DOHH2 (cell line): ENCODE data around the gene CDH2.

Experiments
- H3F3A ChIP-seq: fragments of 200-600 bp; sonication (generic), shearing (Covaris generic); 2 replicates; pipeline ENCODE4 v1.6.0; 2016; ENCODE audit warnings: antibody characterized with exemption, mild to moderate bottlenecking; ENCODE audit not compliant: control insufficient read depth, insufficient read depth
- H3K27ac ChIP-seq: fragments of 200-600 bp; sonication (generic); 2 replicates; pipeline ENCODE4 v1.5.1; 2014; ENCODE audit warnings: low read depth, mild to moderate bottlenecking, low read length, moderate library complexity
- H3K27me3 ChIP-seq: fragments of 200-600 bp; sonication (generic); 2 replicates; pipeline ENCODE4 v1.6.1; 2014; ENCODE audit warnings: mild to moderate bottlenecking, low read length, mixed read lengths; ENCODE audit not compliant: control insufficient read depth
- H3K36me3 ChIP-seq: fragments of 200-600 bp; sonication (generic); 2 replicates; pipeline ENCODE4 v1.6.1; 2014; ENCODE audit warnings: mild to moderate bottlenecking, low read length, moderate library complexity, mixed read lengths; ENCODE audit not compliant: control insufficient read depth
- H3K4me1 ChIP-seq: fragments of 200-600 bp; sonication (generic); 2 replicates; pipeline ENCODE4 v1.6.1; 2014; ENCODE audit warnings: mild to moderate bottlenecking, low read length, mixed read lengths; ENCODE audit not compliant: control insufficient read depth
- H3K4me2 ChIP-seq: fragments of 200-600 bp; sonication (generic); 2 replicates; pipeline ENCODE4 v1.6.0; 2014; ENCODE audit warnings: mild to moderate bottlenecking, low read length, moderate library complexity
- H3K4me3 ChIP-seq: fragments of 200-600 bp; sonication (generic); 2 replicates; pipeline ENCODE4 v1.5.1; 2014; ENCODE audit warnings: mild to moderate bottlenecking, low read length, mixed read lengths
- H3K79me2 ChIP-seq: fragments of 200-600 bp; sonication (generic); 2 replicates; pipeline ENCODE4 v1.6.1; 2014; ENCODE audit warnings: mild to moderate bottlenecking, low read length, mixed read lengths; ENCODE audit not compliant: control insufficient read depth
- H3K9me2 ChIP-seq: fragments of 200-600 bp; sonication (generic); replicated peaks from 2 replicates; pipeline ENCODE4 v1.6.1; 2014; ENCODE audit warnings: mild to moderate bottlenecking, low read length, mixed read lengths; ENCODE audit not compliant: control insufficient read depth
- H3K9me3 ChIP-seq: fragments of 200-600 bp; sonication (generic); 2 replicates; pipeline ENCODE4 v1.6.1; 2014; ENCODE audit warnings: antibody characterized with exemption, low read length, mixed read lengths; ENCODE audit not compliant: control insufficient read depth, insufficient read depth
- H4K20me1 ChIP-seq: fragments of 200-600 bp; sonication (generic); 2 replicates; pipeline ENCODE4 v1.6.0; 2014; ENCODE audit warnings: low read depth, mild to moderate bottlenecking, antibody characterized with exemption, low read length, moderate library complexity; ENCODE audit not compliant: control insufficient read depth, insufficient read depth
- EZH2phosphoT487 ChIP-seq: fragments of 200-600 bp; sonication (generic); IDR thresholded peaks from 2 replicates; pipeline ENCODE4 v1.6.1; 2017; ENCODE audit warnings: borderline replicate concordance, mild to moderate bottlenecking, antibody characterized with exemption, low read length, moderate library complexity, mixed read lengths
- TF ChIP-seq, protein P1 (sequence below): fragments of 200-600 bp; sonication (generic); IDR thresholded peaks from one replicate; pipeline ENCODE4 v1.5.1; 2014; ENCODE audit warnings: antibody characterized with exemption, mild to moderate bottlenecking, low read depth, low read length; ENCODE audit not compliant: poor library complexity, severe bottlenecking

CDH2 gene

DNA sequence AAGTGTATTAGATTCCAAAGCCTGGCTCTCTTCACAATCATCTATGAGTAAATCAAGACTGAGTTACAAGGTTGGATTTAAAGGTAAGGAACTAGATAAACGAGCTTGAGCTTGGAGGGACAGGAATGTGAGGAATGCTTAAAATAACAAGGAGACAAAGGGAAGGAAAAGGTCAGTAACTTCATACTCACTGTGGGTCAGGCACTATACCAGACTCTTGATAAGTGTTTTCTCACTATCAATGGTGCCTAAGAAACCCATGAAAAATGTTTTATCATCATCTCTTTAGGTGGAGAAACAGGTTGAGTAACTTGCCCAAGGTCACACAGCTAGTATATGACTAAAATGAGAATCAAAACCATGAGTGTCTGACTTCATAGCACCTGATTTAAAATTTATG, 212.1 kb downstream of the CDH2 start:
- Histone ChIP-seq H3K9me2 (no peaks in the 10 kb centered on the region), H3K27me3 (no peaks in the 10 kb centered on the region), H3K4me1 (no peaks in the 10 kb centered on the region), H4K20me1 (no peaks in the 10 kb centered on the region), H3K9me3 (no peaks in the 10 kb centered on the region), H3K27ac (no peak overlapping the region), H3K79me2 (no peaks in the 10 kb centered on the region), H3F3A (no peaks in the 10 kb centered on the region), H3K4me3 (no peak overlapping the region), H3K36me3 (no peaks in the 10 kb centered on the region), H3K4me2 (no peak overlapping the region)
- no peak for TF ChIP-seq EZH2phosphoT487

DNA sequence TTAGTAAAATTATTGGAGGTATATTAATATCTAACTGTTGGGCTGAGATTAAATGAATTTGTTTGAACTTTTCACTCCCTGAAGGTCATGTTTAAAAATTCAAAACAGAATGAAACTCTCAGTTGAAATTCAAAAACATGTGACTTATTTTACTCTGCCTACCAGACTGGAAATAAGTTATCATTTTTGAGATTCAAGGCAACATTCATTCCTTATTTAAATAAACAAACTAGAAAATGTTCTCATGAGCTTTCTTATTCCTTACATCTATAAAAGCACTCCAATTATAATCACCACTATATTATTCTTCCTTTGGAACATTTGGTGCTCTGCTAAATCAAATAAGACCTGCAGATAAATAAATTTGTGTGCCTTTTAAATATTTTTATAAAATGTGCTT, 217.8 kb downstream of the CDH2 start:
- TF ChIP-seq, protein P1, sequence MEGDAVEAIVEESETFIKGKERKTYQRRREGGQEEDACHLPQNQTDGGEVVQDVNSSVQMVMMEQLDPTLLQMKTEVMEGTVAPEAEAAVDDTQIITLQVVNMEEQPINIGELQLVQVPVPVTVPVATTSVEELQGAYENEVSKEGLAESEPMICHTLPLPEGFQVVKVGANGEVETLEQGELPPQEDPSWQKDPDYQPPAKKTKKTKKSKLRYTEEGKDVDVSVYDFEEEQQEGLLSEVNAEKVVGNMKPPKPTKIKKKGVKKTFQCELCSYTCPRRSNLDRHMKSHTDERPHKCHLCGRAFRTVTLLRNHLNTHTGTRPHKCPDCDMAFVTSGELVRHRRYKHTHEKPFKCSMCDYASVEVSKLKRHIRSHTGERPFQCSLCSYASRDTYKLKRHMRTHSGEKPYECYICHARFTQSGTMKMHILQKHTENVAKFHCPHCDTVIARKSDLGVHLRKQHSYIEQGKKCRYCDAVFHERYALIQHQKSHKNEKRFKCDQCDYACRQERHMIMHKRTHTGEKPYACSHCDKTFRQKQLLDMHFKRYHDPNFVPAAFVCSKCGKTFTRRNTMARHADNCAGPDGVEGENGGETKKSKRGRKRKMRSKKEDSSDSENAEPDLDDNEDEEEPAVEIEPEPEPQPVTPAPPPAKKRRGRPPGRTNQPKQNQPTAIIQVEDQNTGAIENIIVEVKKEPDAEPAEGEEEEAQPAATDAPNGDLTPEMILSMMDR: no peak
- TF ChIP-seq EZH2phosphoT487: no peak
- no peaks in the 10 kb centered on the region for H3K27me3 ChIP-seq
- no peak overlapping the region for H3K4me2 ChIP-seq
- no peaks in the 10 kb centered on the region for H3F3A ChIP-seq
- no peaks in the 10 kb centered on the region for H3K9me3 ChIP-seq
- no peak overlapping the region for H3K4me3 ChIP-seq
- no peaks in the 10 kb centered on the region for H3K36me3 ChIP-seq
- H3K27ac ChIP-seq: no peak overlapping the region
- H3K79me2 ChIP-seq: no peaks in the 10 kb centered on the region
- no peaks in the 10 kb centered on the region for H3K9me2 ChIP-seq
- no peaks in the 10 kb centered on the region for H3K4me1 ChIP-seq
- H4K20me1 ChIP-seq: no peaks in the 10 kb centered on the region

DNA sequence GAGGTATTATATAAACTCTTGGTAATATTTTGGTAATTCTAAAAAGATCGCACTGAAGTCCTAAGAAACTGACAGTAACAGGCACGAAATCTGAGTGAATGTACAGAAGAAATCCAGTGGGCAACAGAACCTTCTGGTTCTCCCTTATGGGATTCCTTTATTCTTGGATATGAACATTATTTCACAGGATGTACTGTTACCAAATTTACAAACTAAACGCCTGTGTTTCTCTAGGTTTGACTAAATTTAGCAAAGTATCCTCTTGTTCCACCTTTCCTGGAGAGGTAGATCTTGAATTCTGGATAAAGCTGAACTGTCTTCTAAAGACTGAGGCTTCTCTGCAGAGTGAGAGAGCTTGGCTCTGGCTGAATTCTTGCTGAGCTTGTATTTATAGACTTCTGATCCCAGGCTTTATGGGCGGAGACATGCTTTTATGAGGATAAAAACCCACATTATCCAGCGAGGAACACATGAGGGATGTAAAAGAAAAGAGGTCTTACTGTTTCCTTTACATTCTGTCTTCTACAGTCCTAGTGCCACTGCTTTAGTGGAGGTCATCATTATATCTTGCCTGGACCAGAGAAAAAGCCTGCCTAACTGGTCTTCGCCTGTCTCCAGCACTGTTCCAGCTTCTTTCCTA, 220.8 kb downstream of the CDH2 start:
- Histone ChIP-seq H3K36me3 (no peaks in the 10 kb centered on the region), H3K9me2 (no peaks in the 10 kb centered on the region), H3K4me2 (no peak overlapping the region), H3K27me3 (no peaks in the 10 kb centered on the region), H4K20me1 (no peaks in the 10 kb centered on the region), H3K27ac (no peak overlapping the region), H3K4me1 (no peaks in the 10 kb centered on the region), H3K9me3 (no peaks in the 10 kb centered on the region), H3K4me3 (no peak overlapping the region), H3K79me2 (no peaks in the 10 kb centered on the region), H3F3A (no peaks in the 10 kb centered on the region)
- TF ChIP-seq, protein P1: no peak
- TF ChIP-seq EZH2phosphoT487: no peak

DNA sequence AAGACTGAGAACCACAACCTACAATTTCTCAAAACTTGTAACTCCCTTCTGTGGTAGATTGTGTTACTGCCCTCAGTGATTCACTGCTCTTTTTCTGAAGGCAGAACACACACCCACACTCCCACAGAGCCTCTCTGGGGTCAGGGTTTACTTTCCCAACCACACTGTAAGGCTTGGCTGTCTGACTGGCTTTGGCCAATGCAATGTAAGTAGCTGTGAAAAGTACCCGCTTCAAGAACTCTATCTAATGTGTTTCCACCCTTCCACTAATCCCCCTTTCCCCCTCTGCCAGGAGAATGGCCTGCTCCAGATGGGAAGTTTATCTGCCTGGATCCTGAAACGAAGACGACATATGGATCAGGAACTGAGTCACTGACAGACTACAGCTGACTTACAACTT, 222.7 kb downstream of the CDH2 start:
- no peaks in the 10 kb centered on the region for H4K20me1 ChIP-seq
- no peaks in the 10 kb centered on the region for H3K79me2 ChIP-seq
- H3K27me3 ChIP-seq: no peaks in the 10 kb centered on the region
- no peaks in the 10 kb centered on the region for H3K36me3 ChIP-seq
- H3K4me3 ChIP-seq: no peak overlapping the region
- no peaks in the 10 kb centered on the region for H3F3A ChIP-seq
- H3K27ac ChIP-seq: no peak overlapping the region
- no peak overlapping the region for H3K4me2 ChIP-seq
- no peaks in the 10 kb centered on the region for H3K9me3 ChIP-seq
- no peak for TF ChIP-seq EZH2phosphoT487
- TF ChIP-seq, protein P1: no peak
- H3K9me2 ChIP-seq: no peaks in the 10 kb centered on the region
- H3K4me1 ChIP-seq: no peaks in the 10 kb centered on the region
